Activated CD8-positive, alpha-beta T cell treated with anti-CD3 and anti-CD28 coated beads for 36 hours (primary cell): ENCODE results near the gene THEM4. TPM values are rescaled to one million over a fixed set of nuclear protein-coding genes. Genes with fewer than 3 reads are reported as not detected.

Source experiments
- ATAC-seq: fragments of 200-7000 bp; cut with Tn5 transposase; one replicate; pipeline ENCODE4 v1.10.0; 2021; ENCODE audit warnings: mild to moderate bottlenecking, moderate library complexity
- CTCF ChIA-PET: fragments of 350-600 bp; sonication (Branson Sonifier 250); formaldehyde crosslinking; loops from one replicate; lab custom pipeline; 2021; ENCODE audit warnings: antibody characterized with exemption; lab: Charles Lee
- POLR2A ChIA-PET: fragments of 350-600 bp; sonication (Branson Sonifier 250); formaldehyde crosslinking; loops from one replicate; lab custom pipeline; 2021; ENCODE audit warnings: antibody characterized with exemption; lab: Charles Lee
- DNase-seq: peaks from one replicate; pipeline ENCODE4 v3.0.0-alpha.2; 2020
- H3K27ac Mint-ChIP-seq: one replicate; pipeline ENCODE4 v1.8.0; 2021; ENCODE audit warnings: mild to moderate bottlenecking, mixed read lengths
- H3K27me3 Mint-ChIP-seq: one replicate; pipeline ENCODE4 v1.8.0; 2021; ENCODE audit warnings: mixed read lengths
- H3K36me3 Mint-ChIP-seq: one replicate; pipeline ENCODE4 v1.8.0; 2021; ENCODE audit warnings: low read depth, mixed read lengths
- H3K4me1 Mint-ChIP-seq: one replicate; pipeline ENCODE4 v1.8.0; 2021; ENCODE audit warnings: low read depth, mixed read lengths
- H3K4me3 Mint-ChIP-seq: one replicate; pipeline ENCODE4 v1.8.0; 2021; ENCODE audit warnings: mild to moderate bottlenecking, moderate library complexity, mixed read lengths
- H3K9me3 Mint-ChIP-seq: one replicate; pipeline ENCODE4 v1.8.0; 2021; ENCODE audit warnings: mixed read lengths
- CTCF ChIP-seq: fragments of 200-600 bp; IDR thresholded peaks from one replicate; pipeline ENCODE4 v1.8.0; 2022; ENCODE audit warnings: antibody characterized with exemption, mild to moderate bottlenecking
- intact Hi-C: fragments of 100-400 bp; cut with micrococcal nuclease; formaldehyde crosslinking; loops from one replicate; pipeline ENCODE4 v1.10.0; 2022
- total RNA-seq, 2 experiments: library from RNA; stranded (reverse); gene quantifications; one replicate each; pipeline ENCODE4 v1.2.3, GENCODE V29; 2021

THEM4 gene
- total RNA-seq, 2 experiments from 2014 or later: 19.9 to 22.0 TPM

GRCh38 chr1:151860504-151861187 is 48.7 kb downstream of the THEM4 start:
- DNase-seq: no peak
- no peaks in the 10 kb centered on the region for H3K27me3 Mint-ChIP-seq
- TF ChIP-seq CTCF: no peak
- H3K27ac Mint-ChIP-seq: no peak overlapping the region
- no peaks in the 10 kb centered on the region for H3K4me1 Mint-ChIP-seq
- H3K9me3 Mint-ChIP-seq: no peaks in the 10 kb centered on the region
- no peaks in the 10 kb centered on the region for H3K36me3 Mint-ChIP-seq
- CTCF ChIA-PET: no interaction called here
- ATAC-seq: no peak
- intact Hi-C loops: no loop called here
- H3K4me3 Mint-ChIP-seq: no peak overlapping the region
- POLR2A ChIA-PET: no interaction called here

GRCh38 chr1:151859891-151860293 is 49.4 kb downstream of the THEM4 start:
- intact Hi-C loops: no loop called here
- Mint-ChIP-seq H3K27ac (no peak overlapping the region), H3K36me3 (no peaks in the 10 kb centered on the region), H3K4me1 (no peaks in the 10 kb centered on the region), H3K4me3 (no peak overlapping the region), H3K9me3 (no peaks in the 10 kb centered on the region), H3K27me3 (no peaks in the 10 kb centered on the region)
- DNase-seq (no peak), ATAC-seq (no peak)
- CTCF ChIA-PET: no interaction called here
- TF ChIP-seq CTCF: no peak
- POLR2A ChIA-PET: no interaction called here

GRCh38 chr1:151858886-151859665 is 50.2 kb downstream of the THEM4 start:
- Mint-ChIP-seq H3K27ac (no peak overlapping the region), H3K4me3 (no peak overlapping the region), H3K9me3 (no peaks in the 10 kb centered on the region), H3K27me3 (no peaks in the 10 kb centered on the region), H3K36me3 (no peaks in the 10 kb centered on the region), H3K4me1 (no peaks in the 10 kb centered on the region)
- DNase-seq (no peak), ATAC-seq (no peak)
- intact Hi-C loops: no loop called here
- no peak for TF ChIP-seq CTCF
- CTCF ChIA-PET: no interaction called here
- POLR2A ChIA-PET: no interaction called here

GRCh38 chr1:151858030-151858746 is 51.1 kb downstream of the THEM4 start:
- Mint-ChIP-seq H3K4me3 (no peak overlapping the region), H3K9me3 (no peaks in the 10 kb centered on the region), H3K27ac (no peak overlapping the region), H3K27me3 (no peaks in the 10 kb centered on the region), H3K4me1 (no peaks in the 10 kb centered on the region), H3K36me3 (no peaks in the 10 kb centered on the region)
- ChIA-PET CTCF (interaction anchor here (1.1 to 1.7 kb wide), 2 partner anchors 9 to 138 kb away, joined by 3 to 4 read pairs; no protein-coding TSS in a partner anchor), POLR2A (interaction anchor here (0.8 kb wide), 1 partner anchor 21 kb away, joined by 4 read pairs; no protein-coding TSS in a partner anchor)
- DNase-seq: no peak
- intact Hi-C loops: no loop called here
- no peak for TF ChIP-seq CTCF
- ATAC-seq: no peak
